NB4 (cell line): ENCODE measurements around the gene MCM3AP.

Experiments used
- CTCF ChIP-seq: IDR thresholded peaks from one replicate; pipeline ENCODE4 v1.5.1; 2012; ENCODE audit warnings: low read depth, low read length
- POLR2A ChIP-seq: IDR thresholded peaks from 2 replicates; pipeline ENCODE4 v1.6.1; 2011; ENCODE audit warnings: mild to moderate bottlenecking; ENCODE audit not compliant: insufficient read length; ENCODE audit errors: extremely low read depth
- TF ChIP-seq, protein P1 (sequence below): IDR thresholded peaks from 2 replicates; pipeline ENCODE4 v1.6.1; 2011; ENCODE audit warnings: low read depth, low read length

DNA sequence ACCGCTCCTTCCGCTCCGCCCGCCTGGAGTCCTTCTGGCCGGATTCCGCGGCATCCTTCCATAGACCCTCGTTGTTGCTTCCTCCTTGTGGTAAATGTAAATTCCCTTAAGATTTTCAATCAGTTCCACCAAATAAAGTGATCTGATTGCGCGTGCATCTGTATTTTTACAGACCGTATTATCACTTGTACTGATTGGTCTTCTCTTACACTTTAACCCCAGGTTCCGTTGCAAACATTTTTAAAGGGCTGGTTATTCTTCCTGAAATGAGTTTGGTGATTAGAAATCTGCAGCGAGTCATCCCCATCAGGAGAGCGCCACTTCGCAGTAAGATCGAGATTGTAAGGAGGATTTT lies 1.2 kb upstream of the MCM3AP start:
- TF ChIP-seq CTCF (no peak), POLR2A (no peak)
- TF ChIP-seq, protein P1, sequence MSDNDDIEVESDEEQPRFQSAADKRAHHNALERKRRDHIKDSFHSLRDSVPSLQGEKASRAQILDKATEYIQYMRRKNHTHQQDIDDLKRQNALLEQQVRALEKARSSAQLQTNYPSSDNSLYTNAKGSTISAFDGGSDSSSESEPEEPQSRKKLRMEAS = no peak
